ENCODE results near the gene HOXB5.

GRCh38 chr17:48571826-48572417 is 21.7 kb downstream of the HOXB5 start:
- TF ChIP-seq CTCF (IDR thresholded peaks at IDR 0.05) (no peak), POLR2A (IDR thresholded peaks at IDR 0.05) (no peak), EP300 (IDR thresholded peaks at IDR 0.05) (no peak)

Data from ovary (tissue), 3 donors.